HepG2 (cell line): ENCODE measurements around the gene TMEM217. TPM values are rescaled to one million over a fixed set of nuclear protein-coding genes. Genes with fewer than 3 reads are reported as not detected.
A peak's percentile ranks its signal among the peaks of the same experiment; 100 is the strongest.

Experiments used
- ATAC-seq: fragments of 200-7000 bp; cut with Tn5 transposase; 3 replicates; pipeline ENCODE4 v1.9.1; 2020; ENCODE audit warnings: mild to moderate bottlenecking, moderate library complexity
- BruUV-seq: library from RNA; stranded (reverse); fragments of 400-500 nt; replicated peaks from 2 replicates; lab custom pipeline; 2021; lab: Mats Ljungman, UMichigan
- CTCF ChIA-PET: fragments of 300-600 bp; formaldehyde crosslinking; extraction: SDS; loops from one replicate; lab custom pipeline; 2021; ENCODE audit warnings: low total read pairs, inconsistent platforms, low intra/inter-chr PET ratio; lab: Yijun Ruan, JAX
- POLR2A ChIA-PET: fragments of 350-600 bp; sonication (Branson Sonifier 250); formaldehyde crosslinking; loops from one replicate; lab custom pipeline; 2020; ENCODE audit warnings: antibody characterized with exemption, inconsistent platforms; lab: Yijun Ruan, JAX
- DNase-seq: peaks from one replicate; pipeline ENCODE4 v3.0.0-alpha.2; 2015; ENCODE audit warnings: low spot score
- FAIRE-seq: peaks from 3 replicates; lab custom pipeline; 2011; peaks lifted over from hg19 to GRCh38; lab: Jason Lieb, UNC
- H2AFZ ChIP-seq: one replicate; pipeline ENCODE4 v1.6.1; 2011; ENCODE audit warnings: low read length, inconsistent platforms
- H3K27ac ChIP-seq: fragments of 300-600 bp; 3 replicates; pipeline ENCODE4 v1.8.0; 2011; ENCODE audit warnings: mixed run types, mild to moderate bottlenecking, mixed read lengths, low read length, inconsistent platforms; ENCODE audit not compliant: insufficient read depth; ENCODE audit errors: extremely low read length
- H3K27me3 ChIP-seq, 2 experiments: fragments of 200-600 bp in 1 of 2; 2 replicates in 1 of 2; 3 replicates in 1 of 2; pipeline versions ENCODE4 v1.6.0 to v1.8.0; 2011; ENCODE audit warnings: low read length in 2 of 2, mild to moderate bottlenecking in 2 of 2, moderate library complexity in 2 of 2, inconsistent platforms in 1 of 2; ENCODE audit not compliant: insufficient read depth in 2 of 2, control insufficient read depth in 1 of 2
- H3K36me3 ChIP-seq, 2 experiments: fragments of 200-600 bp in 1 of 2; replicated peaks in 1 of 2; 2 replicates in 1 of 2; 3 replicates in 1 of 2; pipeline versions ENCODE4 v1.5.1 to v1.8.0; 2011; ENCODE audit warnings: low read length in 2 of 2, inconsistent platforms in 1 of 2; ENCODE audit not compliant: insufficient read depth in 2 of 2, control insufficient read depth in 1 of 2
- H3K4me1 ChIP-seq: 2 replicates; pipeline ENCODE4 v1.5.1; 2012; ENCODE audit warnings: low read length, inconsistent platforms; ENCODE audit not compliant: insufficient read depth
- H3K4me2 ChIP-seq: 2 replicates; pipeline ENCODE4 v1.6.0; 2011; ENCODE audit warnings: low read depth, low read length, inconsistent platforms
- H3K4me3 ChIP-seq, 3 experiments: fragments of 200-600 bp in 1 of 3; sonication (generic), shearing (Covaris generic) in 1 of 3; replicated peaks in 1 of 3; 2 replicates each; pipeline ENCODE4 v1.5.1; 2011 to 2016; ENCODE audit warnings: low read length in 3 of 3, inconsistent platforms in 2 of 3, low read depth in 2 of 3, mild to moderate bottlenecking in 2 of 3, control low read depth in 1 of 3, mixed read lengths in 1 of 3; ENCODE audit not compliant: insufficient read depth in 1 of 3
- H3K79me2 ChIP-seq: one replicate; pipeline ENCODE4 v1.6.1; 2011; ENCODE audit warnings: low read length, inconsistent platforms; ENCODE audit not compliant: insufficient read depth
- H3K9ac ChIP-seq: 2 replicates; pipeline ENCODE4 v1.6.0; 2011; ENCODE audit warnings: mild to moderate bottlenecking, low read depth, low read length, inconsistent platforms; ENCODE audit not compliant: insufficient read depth
- H3K9me3 ChIP-seq: 2 replicates; pipeline ENCODE4 v1.5.1; 2012; ENCODE audit warnings: mild to moderate bottlenecking, low read length
- H4K20me1 ChIP-seq: 2 replicates; pipeline ENCODE4 v1.6.0; 2011; ENCODE audit warnings: inconsistent platforms, mild to moderate bottlenecking, low read length, moderate library complexity; ENCODE audit not compliant: insufficient read depth
- DPF2 ChIP-seq: sonication (generic); formaldehyde crosslinking; IDR thresholded peaks from 2 replicates; pipeline ENCODE4 v1.4.0; 2020; ENCODE audit warnings: mild to moderate bottlenecking, low read depth, missing genetic modification reagents, borderline replicate concordance
- GFI1 ChIP-seq: sonication (generic); formaldehyde crosslinking; IDR thresholded peaks from 2 replicates; pipeline ENCODE4 v1.5.0; 2020; ENCODE audit warnings: missing genetic modification reagents, mild to moderate bottlenecking, borderline replicate concordance
- HNF4G ChIP-seq, 2 experiments: sonication (generic) in 1 of 2; formaldehyde crosslinking in 1 of 2; IDR thresholded peaks; 2 replicates each; pipeline versions ENCODE4 v1.4.0 to v1.6.1; 2011 to 2020; ENCODE audit warnings: borderline replicate concordance in 2 of 2, low read depth in 2 of 2, mild to moderate bottlenecking in 2 of 2, low read length in 1 of 2, missing genetic modification reagents in 1 of 2, moderate library complexity in 1 of 2
- IKZF4 ChIP-seq: sonication (generic); formaldehyde crosslinking; IDR thresholded peaks from 2 replicates; pipeline ENCODE4 v1.5.1; 2020; ENCODE audit warnings: borderline replicate concordance, mild to moderate bottlenecking, low read depth, missing genetic modification reagents; ENCODE audit errors: not compliant biosample characterization
- KAT7 ChIP-seq: IDR thresholded peaks from 2 replicates; pipeline ENCODE4 v1.6.1; 2018; ENCODE audit warnings: borderline replicate concordance, missing compliant biosample characterization
- RFXANK ChIP-seq: IDR thresholded peaks from 2 replicates; pipeline ENCODE4 v1.6.1; 2016
- SALL1 ChIP-seq: sonication (generic); formaldehyde crosslinking; IDR thresholded peaks from 2 replicates; pipeline ENCODE4 v1.8.0; 2022; ENCODE audit warnings: mild to moderate bottlenecking, missing genetic modification reagents
- SOX13 ChIP-seq, 3 experiments: fragments of 450-650 bp in 1 of 3; sonication (generic) in 1 of 3; formaldehyde crosslinking in 1 of 3; IDR thresholded peaks in 2 of 3; conservative IDR thresholded peaks in 1 of 3; 2 replicates each; pipeline versions ENCODE4 v1.5.0 to v1.6.1; 2016 to 2020; ENCODE audit warnings: antibody characterized with exemption in 1 of 3, mild to moderate bottlenecking in 1 of 3, missing compliant biosample characterization in 1 of 3, missing genetic modification reagents in 1 of 3, moderate library complexity in 1 of 3
- YY1 ChIP-seq: IDR thresholded peaks from 2 replicates; pipeline ENCODE4 v1.6.1; 2011; ENCODE audit warnings: low read length, low read depth, moderate library complexity, mild to moderate bottlenecking; ENCODE audit not compliant: insufficient read depth, insufficient replicate concordance
- ZNF124 ChIP-seq: sonication (generic); formaldehyde crosslinking; IDR thresholded peaks from 2 replicates; pipeline ENCODE4 v1.4.0; 2020; ENCODE audit warnings: missing genetic modification reagents
- ZNF740 ChIP-seq: sonication (generic); formaldehyde crosslinking; IDR thresholded peaks from 2 replicates; pipeline ENCODE4 v1.4.0; 2020; ENCODE audit warnings: missing genetic modification reagents
- ZNF792 ChIP-seq: IDR thresholded peaks from 2 replicates; pipeline ENCODE4 v1.6.1; 2016
- ZSCAN25 ChIP-seq: sonication (generic); formaldehyde crosslinking; IDR thresholded peaks from 2 replicates; pipeline ENCODE4 v1.8.0; 2022; ENCODE audit warnings: mild to moderate bottlenecking, missing genetic modification reagents
- ZSCAN29 ChIP-seq: sonication (generic); formaldehyde crosslinking; conservative IDR thresholded peaks from 2 replicates; pipeline ENCODE4 v1.4.0; 2020; ENCODE audit warnings: mild to moderate bottlenecking, missing genetic modification reagents
- WGBS: methylation state at CpG from one replicate; pipeline ENCODE4 v1.1.6; 2017; ENCODE audit warnings: low lambda C conversion rate; 5-methylcytosine and 5-hydroxymethylcytosine counted together
- in situ Hi-C: cut with HindIII; loops from 2 replicates; pipeline ENCODE4 v1.10.0; 2017; ENCODE audit warnings: low pct_unique_long_range_greater_than_20kb; ENCODE audit not compliant: extremely low pct_ligation_motif_present
- intact Hi-C: fragments of 100-400 bp; cut with micrococcal nuclease; formaldehyde crosslinking; loops from one replicate; pipeline ENCODE4 v1.10.0; 2022; ENCODE audit not compliant: unreplicated experiment
- polyA plus RNA-seq, 8 experiments: library from polyadenylated mRNA; depleted of rRNA in 3 of 8; stranded (reverse) in 7 of 8; unstranded in 1 of 8; fragments of >200 nt; fragmentation: Illumina TruSeq in 4 of 8; extraction: Trizol in 4 of 8; gene quantifications; 2 replicates each; pipeline versions ENCODE4 v1.2.1 to v1.2.3, GENCODE V29; 2011 to 2016; ENCODE audit warnings: low read depth in 4 of 8, missing spikeins in 1 of 8, mixed read lengths in 1 of 8; ENCODE audit not compliant: insufficient read depth in 1 of 8
- total RNA-seq, 5 experiments: library from RNA; depleted of rRNA; stranded (reverse); fragments of >200 nt; fragmentation: Illumina TruSeq; extraction: Trizol; gene quantifications; 2 replicates each; pipeline ENCODE4 v1.2.3, GENCODE V29; 2016; ENCODE audit warnings: low read depth in 1 of 5
- TF ChIP-seq, protein P1 (sequence below): sonication (generic); formaldehyde crosslinking; IDR thresholded peaks from 2 replicates; pipeline ENCODE4 v1.4.0; 2020; ENCODE audit warnings: missing genetic modification reagents
- TF ChIP-seq, protein P2 (sequence below): IDR thresholded peaks from 2 replicates; pipeline ENCODE4 v1.6.1; 2018; ENCODE audit warnings: missing genetic modification reagents
- TF ChIP-seq, protein P3 (sequence below): sonication (generic); formaldehyde crosslinking; IDR thresholded peaks from 2 replicates; pipeline ENCODE4 v1.8.1; 2023; ENCODE audit warnings: missing genetic modification reagents, mild to moderate bottlenecking, borderline replicate concordance
- TF ChIP-seq, protein P4 (sequence below): sonication (generic); formaldehyde crosslinking; IDR thresholded peaks from 2 replicates; pipeline ENCODE4 v1.5.1; 2020; ENCODE audit warnings: missing genetic modification reagents, mild to moderate bottlenecking, borderline replicate concordance

The TMEM217 gene
- total and polyA plus RNA-seq, 2 of the 13 experiments (the other 11 are each of a cell fraction or from before 2014, with no cell fraction given): 2.3 to 3.4 TPM

GRCh38 chr6:37243816-37244370, 14.1 kb downstream of the TMEM217 start:
- peak overlapping the region; percentile 69 for H3K27ac ChIP-seq
- peak overlapping the region; percentile 52 for H3K4me2 ChIP-seq
- peaks cover 53% of the 10 kb centered on the region for H3K4me1 ChIP-seq
- 28% methylated on average over 3 of the region's 3 CpGs for WGBS
- no peak for ATAC-seq
- H3K9ac ChIP-seq: peak overlapping the region; percentile 48
- H3K4me3 ChIP-seq: peak overlapping the region in 2 of 3 experiments; percentile 7 to 8; a peak in 2 of 6 replicates
- no peaks in the 10 kb centered on the region for H3K9me3 ChIP-seq
- H4K20me1 ChIP-seq: no peaks in the 10 kb centered on the region
- no peaks in the 10 kb centered on the region for H3K27me3 ChIP-seq
- POLR2A ChIA-PET: interaction anchor here (1.0 to 5.2 kb wide), 8 partner anchors 14 to 258 kb away, joined by 3 to 54 read pairs (median 4); partner anchors contain the start of genes MTCH1, PIM1, TBC1D22B and TMEM217
- FAIRE-seq: no peak
- peak overlapping the region; percentile 72 for H2AFZ ChIP-seq
- no peaks in the 10 kb centered on the region for H3K79me2 ChIP-seq
- no TSS peak for BruUV-seq
- CTCF ChIA-PET: no interaction called here
- in situ Hi-C loops (no loop called here), intact Hi-C loops (no loop called here)
- DNase-seq: no peak
- no peaks in the 10 kb centered on the region for H3K36me3 ChIP-seq
- TF ChIP-seq HNF4G (IDR thresholded peaks at IDR 0.05; ENCODE audit: borderline replicate concordance, low read depth, low read length) (0 out of 2 replicates have a peak, but pooled peaks have one; percentile 13), HNF4G (CRISPR knock-in tag; IDR thresholded peaks at IDR 0.05; ENCODE audit: borderline replicate concordance, low read depth) (no peak), ZNF792 (CRISPR knock-in tag) (peak; percentile 49; the same call in 1 of the 2 replicates), ZNF124 (0 out of 2 replicates have a peak, but pooled peaks have one; percentile 8), KAT7 (CRISPR knock-in tag) (no peak), GFI1 (CRISPR knock-in tag) (no peak), SALL1 (CRISPR knock-in tag) (no peak), IKZF4 (CRISPR knock-in tag) (peak; percentile 35), DPF2 (no peak), ZSCAN29 (CRISPR knock-in tag) (no peak), ZNF740 (CRISPR knock-in tag) (peak; percentile 81), ZSCAN25 (CRISPR knock-in tag) (peak; percentile 57; the same call in 1 of the 2 replicates), RFXANK (CRISPR knock-in tag) (peak; percentile 13; the same call in 1 of the 2 replicates), SOX13 (IDR thresholded peaks at IDR 0.05) (no peak), SOX13 (CRISPR knock-in tag; conservative IDR thresholded peaks at IDR 0.05 in 1 of 2, IDR thresholded peaks at IDR 0.05 in 1 of 2) (peak in 1 of 2 experiments; percentile 21; a peak in 1 of 4 replicates), YY1 (no peak)
- TF ChIP-seq, protein P1, sequence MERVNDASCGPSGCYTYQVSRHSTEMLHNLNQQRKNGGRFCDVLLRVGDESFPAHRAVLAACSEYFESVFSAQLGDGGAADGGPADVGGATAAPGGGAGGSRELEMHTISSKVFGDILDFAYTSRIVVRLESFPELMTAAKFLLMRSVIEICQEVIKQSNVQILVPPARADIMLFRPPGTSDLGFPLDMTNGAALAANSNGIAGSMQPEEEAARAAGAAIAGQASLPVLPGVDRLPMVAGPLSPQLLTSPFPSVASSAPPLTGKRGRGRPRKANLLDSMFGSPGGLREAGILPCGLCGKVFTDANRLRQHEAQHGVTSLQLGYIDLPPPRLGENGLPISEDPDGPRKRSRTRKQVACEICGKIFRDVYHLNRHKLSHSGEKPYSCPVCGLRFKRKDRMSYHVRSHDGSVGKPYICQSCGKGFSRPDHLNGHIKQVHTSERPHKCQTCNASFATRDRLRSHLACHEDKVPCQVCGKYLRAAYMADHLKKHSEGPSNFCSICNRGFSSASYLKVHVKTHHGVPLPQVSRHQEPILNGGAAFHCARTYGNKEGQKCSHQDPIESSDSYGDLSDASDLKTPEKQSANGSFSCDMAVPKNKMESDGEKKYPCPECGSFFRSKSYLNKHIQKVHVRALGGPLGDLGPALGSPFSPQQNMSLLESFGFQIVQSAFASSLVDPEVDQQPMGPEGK (CRISPR knock-in tag): 0 out of 2 replicates have a peak, but pooled peaks have one; percentile 10
- TF ChIP-seq, protein P2, sequence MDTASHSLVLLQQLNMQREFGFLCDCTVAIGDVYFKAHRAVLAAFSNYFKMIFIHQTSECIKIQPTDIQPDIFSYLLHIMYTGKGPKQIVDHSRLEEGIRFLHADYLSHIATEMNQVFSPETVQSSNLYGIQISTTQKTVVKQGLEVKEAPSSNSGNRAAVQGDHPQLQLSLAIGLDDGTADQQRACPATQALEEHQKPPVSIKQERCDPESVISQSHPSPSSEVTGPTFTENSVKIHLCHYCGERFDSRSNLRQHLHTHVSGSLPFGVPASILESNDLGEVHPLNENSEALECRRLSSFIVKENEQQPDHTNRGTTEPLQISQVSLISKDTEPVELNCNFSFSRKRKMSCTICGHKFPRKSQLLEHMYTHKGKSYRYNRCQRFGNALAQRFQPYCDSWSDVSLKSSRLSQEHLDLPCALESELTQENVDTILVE (CRISPR knock-in tag): 0 out of 2 replicates have a peak, but pooled peaks have one; percentile 14
- TF ChIP-seq, protein P3, sequence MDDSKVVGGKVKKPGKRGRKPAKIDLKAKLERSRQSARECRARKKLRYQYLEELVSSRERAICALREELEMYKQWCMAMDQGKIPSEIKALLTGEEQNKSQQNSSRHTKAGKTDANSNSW (CRISPR knock-in tag): 0 out of 2 replicates have a peak, but pooled peaks have one; percentile 48
- TF ChIP-seq, protein P4, sequence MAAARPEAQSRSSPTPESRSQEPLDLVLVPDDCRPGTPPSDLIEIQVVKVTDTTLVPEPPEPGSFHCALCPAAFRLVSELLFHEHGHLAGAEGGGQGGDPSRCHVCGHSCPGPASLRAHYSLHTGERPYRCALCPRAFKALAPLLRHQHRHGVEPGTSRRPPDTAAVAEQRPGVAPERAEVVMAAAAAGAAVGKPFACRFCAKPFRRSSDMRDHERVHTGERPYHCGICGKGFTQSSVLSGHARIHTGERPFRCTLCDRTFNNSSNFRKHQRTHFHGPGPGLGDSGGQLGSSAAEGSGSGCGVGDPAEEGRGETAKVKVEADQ (CRISPR knock-in tag): peak; percentile 75; the same call in 1 of the 2 replicates
